B cell (primary cell): Measurements from ENCODE around the gene FANCD2. TPM values are rescaled to one million over a fixed set of nuclear protein-coding genes. Genes with fewer than 3 reads are reported as not detected.

Experiments used
- ATAC-seq: fragments of 200-7000 bp; cut with Tn5 transposase; one replicate; pipeline ENCODE4 v1.10.0; 2021; ENCODE audit warnings: low read depth, mild to moderate bottlenecking, moderate number of reproducible peaks, moderate library complexity
- CTCF ChIA-PET: fragments of 350-600 bp; sonication (Branson Sonifier 250); formaldehyde crosslinking; loops from one replicate; lab custom pipeline; 2021; ENCODE audit warnings: antibody characterized with exemption, inconsistent platforms; lab: Charles Lee
- POLR2A ChIA-PET: fragments of 350-600 bp; sonication (Branson Sonifier 250); formaldehyde crosslinking; loops from one replicate; lab custom pipeline; 2021; ENCODE audit warnings: antibody characterized with exemption; lab: Charles Lee
- DNase-seq: peaks from one replicate; pipeline ENCODE4 v3.0.0; 2013
- H2AFZ ChIP-seq: 2 replicates; pipeline ENCODE4 v1.6.1; 2012; ENCODE audit warnings: mild to moderate bottlenecking, low read depth, low read length; ENCODE audit not compliant: insufficient read depth, poor library complexity, severe bottlenecking
- H3K27ac ChIP-seq, 2 donors: 1 replicate in 1 of 2; 2 replicates in 1 of 2; pipeline ENCODE4 v1.5.1; 2012 to 2013; ENCODE audit warnings: low read length in 2 of 2, mild to moderate bottlenecking in 2 of 2, moderate library complexity in 1 of 2
- H3K27me3 ChIP-seq, 4 experiments: fragments of 200-600 bp in 1 of 4; sonication (generic) in 1 of 4; replicated peaks in 1 of 4; 1 replicate in 2 of 4; 2 replicates in 2 of 4; pipeline versions ENCODE4 v1.6.1 to v1.7.0; 2013 to 2016; ENCODE audit warnings: low read length in 3 of 4, mild to moderate bottlenecking in 2 of 4, mixed read lengths in 1 of 4, moderate library complexity in 1 of 4; ENCODE audit not compliant: insufficient read depth in 4 of 4, control insufficient read depth in 3 of 4; ENCODE audit errors: control extremely low read depth in 1 of 4
- H3K36me3 ChIP-seq, 2 experiments: replicated peaks in 1 of 2; 1 replicate in 1 of 2; 2 replicates in 1 of 2; pipeline versions ENCODE4 v1.6.1 to v1.7.1; 2013; ENCODE audit warnings: low read length in 1 of 2; ENCODE audit not compliant: insufficient read depth in 2 of 2, control insufficient read depth in 1 of 2; ENCODE audit errors: control extremely low read depth in 1 of 2, extremely low read depth in 1 of 2
- H3K4me1 ChIP-seq, 2 donors: fragments of 200-600 bp in 1 of 2; sonication (generic) in 1 of 2; 1 replicate in 1 of 2; 2 replicates in 1 of 2; pipeline versions ENCODE4 v1.5.1 to v1.6.1; 2013 to 2017; ENCODE audit warnings: low read length in 2 of 2; ENCODE audit not compliant: control insufficient read depth in 2 of 2, insufficient read depth in 2 of 2
- H3K4me2 ChIP-seq: replicated peaks from 2 replicates; pipeline ENCODE3; 2012; ENCODE audit warnings: mild to moderate bottlenecking, low read depth, low read length; ENCODE audit not compliant: poor library complexity, severe bottlenecking
- H3K4me3 ChIP-seq, 5 experiments: fragments of 200-600 bp in 1 of 5; sonication (generic) in 1 of 5; 1 replicate in 3 of 5; 2 replicates in 2 of 5; pipeline versions ENCODE4 v1.5.1 to v1.7.0; 2011 to 2016; ENCODE audit warnings: low read length in 4 of 5, mild to moderate bottlenecking in 4 of 5, low read depth in 2 of 5, control low read depth in 1 of 5, moderate library complexity in 1 of 5; ENCODE audit not compliant: insufficient read depth in 1 of 5; ENCODE audit errors: control extremely low read depth in 1 of 5, extremely low read depth in 1 of 5
- H3K79me2 ChIP-seq: fragments of 200-600 bp; sonication (generic); one replicate; pipeline ENCODE4 v1.6.0; 2016; ENCODE audit warnings: low read length; ENCODE audit not compliant: control insufficient read depth, insufficient read depth
- H3K9ac ChIP-seq: fragments of 200-600 bp; sonication (generic); 2 replicates; pipeline ENCODE4 v1.6.1; 2017; ENCODE audit warnings: mild to moderate bottlenecking, low read length, moderate library complexity
- H3K9me3 ChIP-seq, 3 donors: one replicate each; pipeline versions ENCODE4 v1.6.1 to v1.7.1; 2013; ENCODE audit warnings: low read length in 2 of 3; ENCODE audit not compliant: control insufficient read depth in 2 of 3, insufficient read depth in 1 of 3; ENCODE audit errors: control extremely low read depth in 1 of 3
- H4K20me1 ChIP-seq: 2 replicates; pipeline ENCODE4 v1.6.0; 2012; ENCODE audit warnings: mild to moderate bottlenecking, low read length; ENCODE audit not compliant: insufficient read depth, control insufficient read depth, poor library complexity, severe bottlenecking
- H3K27ac Mint-ChIP-seq: one replicate; pipeline ENCODE4 v1.8.0; 2021; ENCODE audit warnings: mixed read lengths
- H3K27me3 Mint-ChIP-seq: one replicate; pipeline ENCODE4 v1.8.0; 2021; ENCODE audit warnings: mixed read lengths
- H3K4me1 Mint-ChIP-seq: one replicate; pipeline ENCODE4 v1.8.0; 2021; ENCODE audit warnings: mixed read lengths
- H3K4me3 Mint-ChIP-seq: one replicate; pipeline ENCODE4 v1.8.0; 2021; ENCODE audit warnings: mixed read lengths
- H3K9me3 Mint-ChIP-seq: one replicate; pipeline ENCODE4 v1.8.0; 2022; ENCODE audit warnings: mixed read lengths; ENCODE audit not compliant: insufficient read depth
- CTCF ChIP-seq: fragments of 200-600 bp; IDR thresholded peaks from one replicate; pipeline ENCODE4 v1.8.0; 2022; ENCODE audit warnings: antibody characterized with exemption, mild to moderate bottlenecking
- EZH2 ChIP-seq: IDR thresholded peaks from 2 replicates; pipeline ENCODE4 v1.6.1; 2012; ENCODE audit warnings: borderline replicate concordance, low read depth, mild to moderate bottlenecking, moderate library complexity, low read length; ENCODE audit not compliant: insufficient read depth, poor library complexity, severe bottlenecking
- WGBS: methylation state at CpG from one replicate; pipeline ENCODE4 v1.1.5; 2013; ENCODE audit warnings: missing lambda C conversion rate; ENCODE audit not compliant: insufficient coverage; 5-methylcytosine and 5-hydroxymethylcytosine counted together
- intact Hi-C: fragments of 100-400 bp; cut with micrococcal nuclease; formaldehyde crosslinking; loops from one replicate; pipeline ENCODE4 v1.10.0; 2022
- polyA plus RNA-seq: library from polyadenylated mRNA; depleted of rRNA; stranded (reverse); fragments of >200 nt; gene quantifications from 2 replicates; pipeline ENCODE4 v1.2.3, GENCODE V29; 2012
- small RNA-seq: library from RNA; depleted of rRNA; stranded (forward); fragments of <200 nt; gene quantifications from one replicate; pipeline ENCODE3, GENCODE V24; 2012; ENCODE audit warnings: low replicate concordance, low read depth; ENCODE audit not compliant: insufficient read length
- total RNA-seq, 2 donors: library from RNA; stranded (reverse); fragments of 120-200 nt in 1 of 2; gene quantifications; 1 replicate in 1 of 2; 2 replicates in 1 of 2; pipeline versions ENCODE4 v1.2.3 to v1.2.4, GENCODE V29; 2013 to 2022

FANCD2 gene
- total and polyA plus RNA-seq, 2 donors (not counting 1 experiment from before 2014, with no cell fraction given) = 31.7 to 65.8 TPM

GRCh38 chr3:10150987-10151386 is 124.8 kb downstream of the FANCD2 start:
- ATAC-seq (no peak), DNase-seq (no peak)
- Histone ChIP-seq H3K9me3 (no peaks in the 10 kb centered on the region), H3K4me2 (no peak overlapping the region), H3K27ac (no peak overlapping the region), H3K79me2 (peaks cover 59% of the 10 kb centered on the region), H3K27me3 (no peaks in the 10 kb centered on the region), H3K36me3 (peaks cover 9 to 56% of the 10 kb centered on the region in 2 experiments), H3K9ac (no peak overlapping the region), H2AFZ (no peak overlapping the region), H3K4me3 (no peak overlapping the region), H3K4me1 (peaks cover 10 to 18% of the 10 kb centered on the region in 2 donors), H4K20me1 (peaks cover 30% of the 10 kb centered on the region)
- H3K27me3 Mint-ChIP-seq = no peaks in the 10 kb centered on the region
- H3K9me3 Mint-ChIP-seq = no peaks in the 10 kb centered on the region
- 90% methylated on average over 3 of the region's 6 CpGs for WGBS
- TF ChIP-seq EZH2 (no peak), CTCF (no peak)
- ChIA-PET POLR2A (interaction anchor here (1.4 kb wide), 1 partner anchor 75 kb away, joined by 5 read pairs; no protein-coding TSS in a partner anchor), CTCF (interaction anchor here (1.0 to 1.2 kb wide), 2 partner anchors 12 to 21 kb away, joined by 3 to 5 read pairs; no protein-coding TSS in a partner anchor)
- H3K4me1 Mint-ChIP-seq = peaks cover 20% of the 10 kb centered on the region
- no peak overlapping the region for H3K27ac Mint-ChIP-seq
- H3K4me3 Mint-ChIP-seq = no peak overlapping the region
- intact Hi-C loops = no loop called here

Small RNAs within 50 kb of the gene (small RNA-seq; reads per million reads assigned to genes)
- gene CYCSP10 (not detected), gene RNU6-670P (not detected)

Other genes with a start within 250 kb of the FANCD2 start
- gene TADA3, start 234.0 kb upstream of the FANCD2 start, total RNA-seq = 43.4 and 45.6 TPM in 2 replicates
- gene TADA3, start 234.0 kb upstream of the FANCD2 start, polyA plus RNA-seq = 42.5 and 45.4 TPM in 2 replicates
- 174 and 179 TPM in 2 replicates for gene ARPC4, start 233.4 kb upstream of the FANCD2 start, total RNA-seq
- gene ARPC4, start 233.4 kb upstream of the FANCD2 start, polyA plus RNA-seq = 110 and 114 TPM in 2 replicates
- gene TTLL3, start 216.2 kb upstream of the FANCD2 start, total RNA-seq = 84.5 and 84.6 TPM in 2 replicates
- gene TTLL3, start 216.2 kb upstream of the FANCD2 start, polyA plus RNA-seq = 156 and 168 TPM in 2 replicates
- gene RPUSD3, start 182.4 kb upstream of the FANCD2 start, total RNA-seq = 60.7 and 62.1 TPM in 2 replicates
- gene RPUSD3, start 182.4 kb upstream of the FANCD2 start, polyA plus RNA-seq = 31.8 and 57.0 TPM in 2 replicates
- gene CIDEC, start 146.2 kb upstream of the FANCD2 start, total RNA-seq = not detected in 2 replicates
- not detected in 2 replicates for gene CIDEC, start 146.2 kb upstream of the FANCD2 start, polyA plus RNA-seq
- gene JAGN1, start 135.8 kb upstream of the FANCD2 start, total RNA-seq = 25.7 and 26.2 TPM in 2 replicates
- gene JAGN1, start 135.8 kb upstream of the FANCD2 start, polyA plus RNA-seq = 20.3 and 20.4 TPM in 2 replicates
- 0.34 TPM in 1 of 2 replicates, not detected in the other for gene IL17RE, start 123.6 kb upstream of the FANCD2 start, total RNA-seq
- 0.37 and 0.48 TPM in 2 replicates for gene IL17RE, start 123.6 kb upstream of the FANCD2 start, polyA plus RNA-seq
- 0.24 and 0.25 TPM in 2 replicates for gene IL17RC, start 109.3 kb upstream of the FANCD2 start, total RNA-seq
- gene IL17RC, start 109.3 kb upstream of the FANCD2 start, polyA plus RNA-seq = 0.98 and 1.2 TPM in 2 replicates
- gene CRELD1, start 92.6 kb upstream of the FANCD2 start, total RNA-seq = 47.4 and 47.6 TPM in 2 replicates
- 46.0 and 46.8 TPM in 2 replicates for gene CRELD1, start 92.6 kb upstream of the FANCD2 start, polyA plus RNA-seq
- 3.9 and 4.4 TPM in 2 replicates for gene PRRT3, start 74.0 kb upstream of the FANCD2 start, total RNA-seq
- 1.0 and 1.7 TPM in 2 replicates for gene PRRT3, start 74.0 kb upstream of the FANCD2 start, polyA plus RNA-seq
- 38.0 and 38.6 TPM in 2 replicates for gene EMC3, start 39.6 kb upstream of the FANCD2 start, total RNA-seq
- gene EMC3, start 39.6 kb upstream of the FANCD2 start, polyA plus RNA-seq = 38.7 and 64.8 TPM in 2 replicates
- gene FANCD2OS, start 81.8 kb downstream of the FANCD2 start, total RNA-seq = not detected in 2 replicates
- gene FANCD2OS, start 81.8 kb downstream of the FANCD2 start, polyA plus RNA-seq = not detected in 2 replicates
- gene BRK1, start 89.2 kb downstream of the FANCD2 start, total RNA-seq = 82.8 and 86.3 TPM in 2 replicates
- 37.2 and 55.0 TPM in 2 replicates for gene BRK1, start 89.2 kb downstream of the FANCD2 start, polyA plus RNA-seq
- gene VHL, start 115.3 kb downstream of the FANCD2 start, total RNA-seq = 134 and 137 TPM in 2 replicates
- gene VHL, start 115.3 kb downstream of the FANCD2 start, polyA plus RNA-seq = 31.5 and 43.6 TPM in 2 replicates
- 23.2 and 24.6 TPM in 2 replicates for gene IRAK2, start 138.5 kb downstream of the FANCD2 start, total RNA-seq
- gene IRAK2, start 138.5 kb downstream of the FANCD2 start, polyA plus RNA-seq = 11.7 and 11.8 TPM in 2 replicates
- 62.7 and 62.9 TPM in 2 replicates for gene TATDN2, start 222.0 kb downstream of the FANCD2 start, total RNA-seq
- 24.7 and 27.1 TPM in 2 replicates for gene TATDN2, start 222.0 kb downstream of the FANCD2 start, polyA plus RNA-seq